ENCODE results near the gene E4F1. TPM values are rescaled to one million over a fixed set of nuclear protein-coding genes. Genes with fewer than 3 reads are reported as not detected.

E4F1 gene
- total and polyA plus RNA-seq, 2 of the 8 experiments (the other 6 are each of a cell fraction or from before 2014, with no cell fraction given): 22.2 to 27.0 TPM

DNA sequence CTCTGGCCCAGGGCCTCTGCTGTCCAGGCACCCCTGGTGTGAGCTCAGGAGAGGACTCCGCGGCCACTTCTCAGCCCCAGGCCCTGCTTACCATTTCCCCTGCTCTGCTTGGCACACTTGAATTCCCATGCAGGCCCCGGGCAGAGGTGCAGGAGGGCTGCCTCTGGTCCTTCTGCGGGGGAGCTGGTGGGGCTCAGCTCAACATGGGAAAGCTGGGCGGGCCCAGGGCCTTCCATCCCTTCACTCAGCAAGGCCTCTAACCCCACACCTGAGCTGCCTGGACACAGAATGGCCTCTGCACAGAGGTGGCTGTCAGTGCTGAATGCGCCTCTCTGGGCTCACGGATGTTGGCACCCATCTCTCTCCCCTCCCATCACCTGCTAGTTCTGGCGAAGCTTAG lies 57.1 kb downstream of the E4F1 start (continued):
- TF ChIP-seq, protein P1, sequence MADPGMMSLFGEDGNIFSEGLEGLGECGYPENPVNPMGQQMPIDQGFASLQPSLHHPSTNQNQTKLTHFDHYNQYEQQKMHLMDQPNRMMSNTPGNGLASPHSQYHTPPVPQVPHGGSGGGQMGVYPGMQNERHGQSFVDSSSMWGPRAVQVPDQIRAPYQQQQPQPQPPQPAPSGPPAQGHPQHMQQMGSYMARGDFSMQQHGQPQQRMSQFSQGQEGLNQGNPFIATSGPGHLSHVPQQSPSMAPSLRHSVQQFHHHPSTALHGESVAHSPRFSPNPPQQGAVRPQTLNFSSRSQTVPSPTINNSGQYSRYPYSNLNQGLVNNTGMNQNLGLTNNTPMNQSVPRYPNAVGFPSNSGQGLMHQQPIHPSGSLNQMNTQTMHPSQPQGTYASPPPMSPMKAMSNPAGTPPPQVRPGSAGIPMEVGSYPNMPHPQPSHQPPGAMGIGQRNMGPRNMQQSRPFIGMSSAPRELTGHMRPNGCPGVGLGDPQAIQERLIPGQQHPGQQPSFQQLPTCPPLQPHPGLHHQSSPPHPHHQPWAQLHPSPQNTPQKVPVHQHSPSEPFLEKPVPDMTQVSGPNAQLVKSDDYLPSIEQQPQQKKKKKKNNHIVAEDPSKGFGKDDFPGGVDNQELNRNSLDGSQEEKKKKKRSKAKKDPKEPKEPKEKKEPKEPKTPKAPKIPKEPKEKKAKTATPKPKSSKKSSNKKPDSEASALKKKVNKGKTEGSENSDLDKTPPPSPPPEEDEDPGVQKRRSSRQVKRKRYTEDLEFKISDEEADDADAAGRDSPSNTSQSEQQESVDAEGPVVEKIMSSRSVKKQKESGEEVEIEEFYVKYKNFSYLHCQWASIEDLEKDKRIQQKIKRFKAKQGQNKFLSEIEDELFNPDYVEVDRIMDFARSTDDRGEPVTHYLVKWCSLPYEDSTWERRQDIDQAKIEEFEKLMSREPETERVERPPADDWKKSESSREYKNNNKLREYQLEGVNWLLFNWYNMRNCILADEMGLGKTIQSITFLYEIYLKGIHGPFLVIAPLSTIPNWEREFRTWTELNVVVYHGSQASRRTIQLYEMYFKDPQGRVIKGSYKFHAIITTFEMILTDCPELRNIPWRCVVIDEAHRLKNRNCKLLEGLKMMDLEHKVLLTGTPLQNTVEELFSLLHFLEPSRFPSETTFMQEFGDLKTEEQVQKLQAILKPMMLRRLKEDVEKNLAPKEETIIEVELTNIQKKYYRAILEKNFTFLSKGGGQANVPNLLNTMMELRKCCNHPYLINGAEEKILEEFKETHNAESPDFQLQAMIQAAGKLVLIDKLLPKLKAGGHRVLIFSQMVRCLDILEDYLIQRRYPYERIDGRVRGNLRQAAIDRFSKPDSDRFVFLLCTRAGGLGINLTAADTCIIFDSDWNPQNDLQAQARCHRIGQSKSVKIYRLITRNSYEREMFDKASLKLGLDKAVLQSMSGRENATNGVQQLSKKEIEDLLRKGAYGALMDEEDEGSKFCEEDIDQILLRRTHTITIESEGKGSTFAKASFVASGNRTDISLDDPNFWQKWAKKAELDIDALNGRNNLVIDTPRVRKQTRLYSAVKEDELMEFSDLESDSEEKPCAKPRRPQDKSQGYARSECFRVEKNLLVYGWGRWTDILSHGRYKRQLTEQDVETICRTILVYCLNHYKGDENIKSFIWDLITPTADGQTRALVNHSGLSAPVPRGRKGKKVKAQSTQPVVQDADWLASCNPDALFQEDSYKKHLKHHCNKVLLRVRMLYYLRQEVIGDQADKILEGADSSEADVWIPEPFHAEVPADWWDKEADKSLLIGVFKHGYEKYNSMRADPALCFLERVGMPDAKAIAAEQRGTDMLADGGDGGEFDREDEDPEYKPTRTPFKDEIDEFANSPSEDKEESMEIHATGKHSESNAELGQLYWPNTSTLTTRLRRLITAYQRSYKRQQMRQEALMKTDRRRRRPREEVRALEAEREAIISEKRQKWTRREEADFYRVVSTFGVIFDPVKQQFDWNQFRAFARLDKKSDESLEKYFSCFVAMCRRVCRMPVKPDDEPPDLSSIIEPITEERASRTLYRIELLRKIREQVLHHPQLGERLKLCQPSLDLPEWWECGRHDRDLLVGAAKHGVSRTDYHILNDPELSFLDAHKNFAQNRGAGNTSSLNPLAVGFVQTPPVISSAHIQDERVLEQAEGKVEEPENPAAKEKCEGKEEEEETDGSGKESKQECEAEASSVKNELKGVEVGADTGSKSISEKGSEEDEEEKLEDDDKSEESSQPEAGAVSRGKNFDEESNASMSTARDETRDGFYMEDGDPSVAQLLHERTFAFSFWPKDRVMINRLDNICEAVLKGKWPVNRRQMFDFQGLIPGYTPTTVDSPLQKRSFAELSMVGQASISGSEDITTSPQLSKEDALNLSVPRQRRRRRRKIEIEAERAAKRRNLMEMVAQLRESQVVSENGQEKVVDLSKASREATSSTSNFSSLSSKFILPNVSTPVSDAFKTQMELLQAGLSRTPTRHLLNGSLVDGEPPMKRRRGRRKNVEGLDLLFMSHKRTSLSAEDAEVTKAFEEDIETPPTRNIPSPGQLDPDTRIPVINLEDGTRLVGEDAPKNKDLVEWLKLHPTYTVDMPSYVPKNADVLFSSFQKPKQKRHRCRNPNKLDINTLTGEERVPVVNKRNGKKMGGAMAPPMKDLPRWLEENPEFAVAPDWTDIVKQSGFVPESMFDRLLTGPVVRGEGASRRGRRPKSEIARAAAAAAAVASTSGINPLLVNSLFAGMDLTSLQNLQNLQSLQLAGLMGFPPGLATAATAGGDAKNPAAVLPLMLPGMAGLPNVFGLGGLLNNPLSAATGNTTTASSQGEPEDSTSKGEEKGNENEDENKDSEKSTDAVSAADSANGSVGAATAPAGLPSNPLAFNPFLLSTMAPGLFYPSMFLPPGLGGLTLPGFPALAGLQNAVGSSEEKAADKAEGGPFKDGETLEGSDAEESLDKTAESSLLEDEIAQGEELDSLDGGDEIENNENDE (IDR thresholded peaks at IDR 0.05; ENCODE audit: insufficient replicate concordance, low read length): no peak
- TF ChIP-seq TAF7 (optimal IDR thresholded peaks at IDR 0.05; ENCODE audit: borderline replicate concordance, low read depth, low read length): no peak
- no peak for TF ChIP-seq KDM1A (IDR thresholded peaks at IDR 0.05; ENCODE audit: borderline replicate concordance, low read length)
- no peak for TF ChIP-seq POLR2AphosphoS5 (IDR thresholded peaks at IDR 0.05; ENCODE audit: low read depth, low read length)
- TF ChIP-seq ASH2L (IDR thresholded peaks at IDR 0.05; ENCODE audit: low read length): no peak
- TF ChIP-seq NANOG (IDR thresholded peaks at IDR 0.05; ENCODE audit: insufficient read depth, low read depth, low read length, poor library complexity, severe bottlenecking): no peak
- no peak for TF ChIP-seq RNF2 (IDR thresholded peaks at IDR 0.05; ENCODE audit: borderline replicate concordance, low read depth, low read length, missing control alignments, poor library complexity, severe bottlenecking)
- no peak for TF ChIP-seq SAP30 (IDR thresholded peaks at IDR 0.05; ENCODE audit: insufficient read depth, insufficient replicate concordance, low read length)
- TF ChIP-seq SIN3A (conservative IDR thresholded peaks at IDR 0.05 in 1 of 2, IDR thresholded peaks at IDR 0.05 in 1 of 2; ENCODE audit: low read depth in 1 of 2, low read length in 2 of 2): no peak
- no peak for TF ChIP-seq EZH2 (IDR thresholded peaks at IDR 0.05; ENCODE audit: low read depth, low read length, severe bottlenecking)
